MM.1S (cell line): ENCODE results near the gene EDNRA.

Experiments
- EZH2 ChIP-seq: fragments of 300-600 bp; sonication (generic); optimal IDR thresholded peaks from 2 replicates; pipeline ENCODE3; 2017; ENCODE audit warnings: low read depth, mild to moderate bottlenecking, antibody characterized with exemption, low read length, mixed read lengths
- EZH2phosphoT487 ChIP-seq: fragments of 300-600 bp; sonication (generic); IDR thresholded peaks from 2 replicates; pipeline ENCODE4 v1.6.1; 2018; ENCODE audit warnings: antibody characterized with exemption, low read length
- TF ChIP-seq, protein P1 (sequence below): fragments of 300-600 bp; sonication (generic); IDR thresholded peaks from 2 replicates; pipeline ENCODE4 v1.5.1; 2016; ENCODE audit warnings: antibody characterized with exemption, low read length, mixed read lengths

DNA sequence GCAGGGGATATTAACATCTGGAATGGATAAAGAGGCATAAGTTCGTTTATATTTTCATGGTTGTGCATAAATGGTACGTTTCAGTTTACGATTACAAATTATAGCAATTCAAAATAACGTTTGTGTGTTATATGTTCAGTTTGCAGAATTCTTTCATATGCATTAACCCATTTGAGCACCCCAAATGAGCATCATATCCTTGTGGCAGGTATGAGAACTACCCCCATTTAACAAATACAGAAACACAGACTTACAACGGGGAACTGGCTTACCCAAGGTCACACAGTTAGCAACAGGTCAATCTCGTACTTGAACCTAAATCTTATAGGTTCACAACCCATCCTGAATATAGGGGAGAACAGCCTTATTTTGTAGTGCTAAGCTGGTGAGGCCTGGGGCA is 33.1 kb downstream of the EDNRA start:
- TF ChIP-seq, protein P1, sequence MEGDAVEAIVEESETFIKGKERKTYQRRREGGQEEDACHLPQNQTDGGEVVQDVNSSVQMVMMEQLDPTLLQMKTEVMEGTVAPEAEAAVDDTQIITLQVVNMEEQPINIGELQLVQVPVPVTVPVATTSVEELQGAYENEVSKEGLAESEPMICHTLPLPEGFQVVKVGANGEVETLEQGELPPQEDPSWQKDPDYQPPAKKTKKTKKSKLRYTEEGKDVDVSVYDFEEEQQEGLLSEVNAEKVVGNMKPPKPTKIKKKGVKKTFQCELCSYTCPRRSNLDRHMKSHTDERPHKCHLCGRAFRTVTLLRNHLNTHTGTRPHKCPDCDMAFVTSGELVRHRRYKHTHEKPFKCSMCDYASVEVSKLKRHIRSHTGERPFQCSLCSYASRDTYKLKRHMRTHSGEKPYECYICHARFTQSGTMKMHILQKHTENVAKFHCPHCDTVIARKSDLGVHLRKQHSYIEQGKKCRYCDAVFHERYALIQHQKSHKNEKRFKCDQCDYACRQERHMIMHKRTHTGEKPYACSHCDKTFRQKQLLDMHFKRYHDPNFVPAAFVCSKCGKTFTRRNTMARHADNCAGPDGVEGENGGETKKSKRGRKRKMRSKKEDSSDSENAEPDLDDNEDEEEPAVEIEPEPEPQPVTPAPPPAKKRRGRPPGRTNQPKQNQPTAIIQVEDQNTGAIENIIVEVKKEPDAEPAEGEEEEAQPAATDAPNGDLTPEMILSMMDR, result no peak
- no peak for TF ChIP-seq EZH2
- no peak for TF ChIP-seq EZH2phosphoT487
